AG09319 (cell line): ENCODE data around the gene KCNJ13.
A peak's percentile ranks its signal among the peaks of the same experiment; 100 is the strongest.

Source experiments
- DNase-seq: peaks from one replicate; pipeline ENCODE4 v3.0.0-alpha.2; 2010; ENCODE audit warnings: low read depth; ENCODE audit errors: extremely low read depth
- CTCF ChIP-seq: IDR thresholded peaks from 2 replicates; pipeline ENCODE4 v1.5.1; 2011; ENCODE audit warnings: low read depth, mild to moderate bottlenecking, inconsistent platforms, low read length, moderate library complexity

The KCNJ13 gene

GRCh38 chr2:232771870-232772269, 4.5 kb downstream of the KCNJ13 start:
- DNase-seq, result no peak
- TF ChIP-seq CTCF, result no peak

- no peak for TF ChIP-seq CTCF
- DNase-seq, result no peak
Measured at GRCh38 chr2:232770207-232770606, 6.2 kb downstream of the KCNJ13 start.

- TF ChIP-seq CTCF, result no peak
- DNase-seq, result no peak
Measured at GRCh38 chr2:232767866-232768265, 8.5 kb downstream of the KCNJ13 start.

- peak; percentile 16 for DNase-seq
- peak; percentile 63 for TF ChIP-seq CTCF
Measured at GRCh38 chr2:232761301-232761907, 15.0 kb downstream of the KCNJ13 start.

GRCh38 chr2:232757905-232758304, 18.5 kb downstream of the KCNJ13 start:
- DNase-seq, result no peak
- no peak for TF ChIP-seq CTCF

GRCh38 chr2:232750135-232750671, 26.2 kb downstream of the KCNJ13 start:
- no peak for DNase-seq
- no peak for TF ChIP-seq CTCF

GRCh38 chr2:232749331-232749730, 27.0 kb downstream of the KCNJ13 start:
- DNase-seq, result no peak
- no peak for TF ChIP-seq CTCF
